Activated gamma-delta T cell treated with anti-CD3 and anti-CD28 coated beads, Interleukin-2, amount 50 U/mL, for 16 hours (primary cell): ENCODE results near the gene GPR179.

Experiments
- DNase-seq: peaks from one replicate; pipeline ENCODE4 v3.0.0-alpha.2; 2020; ENCODE audit warnings: low read depth

Gene GPR179

GRCh38 chr17:38342886-38343607, 709 bp downstream of the GPR179 start:
- no peak for DNase-seq

GRCh38 chr17:38341035-38341721, 2.6 kb downstream of the GPR179 start:
- DNase-seq, result no peak

GRCh38 chr17:38339891-38340290, 3.9 kb downstream of the GPR179 start:
- no peak for DNase-seq

- DNase-seq, result no peak
Observed at GRCh38 chr17:38338535-38338934, 5.2 kb downstream of the GPR179 start.

GRCh38 chr17:38338053-38338452, 5.7 kb downstream of the GPR179 start:
- DNase-seq, result no peak

GRCh38 chr17:38336838-38337237, 6.9 kb downstream of the GPR179 start:
- DNase-seq, result no peak

- DNase-seq, result no peak
Observed at GRCh38 chr17:38334480-38335364, 9.0 kb downstream of the GPR179 start.

GRCh38 chr17:38333635-38334295, 10.0 kb downstream of the GPR179 start:
- DNase-seq, result no peak

GRCh38 chr17:38332735-38333134, 11.0 kb downstream of the GPR179 start:
- DNase-seq, result no peak

GRCh38 chr17:38330941-38331411, 12.8 kb downstream of the GPR179 start:
- DNase-seq, result no peak

- no peak for DNase-seq
Observed at GRCh38 chr17:38329808-38330730, 13.7 kb downstream of the GPR179 start.

GRCh38 chr17:38329284-38329683, 14.5 kb downstream of the GPR179 start:
- no peak for DNase-seq

- DNase-seq, result no peak
Observed at GRCh38 chr17:38328620-38329019, 15.1 kb downstream of the GPR179 start.

- no peak for DNase-seq
Observed at GRCh38 chr17:38327936-38328335, 15.8 kb downstream of the GPR179 start.

GRCh38 chr17:38326996-38327792, 16.6 kb downstream of the GPR179 start:
- no peak for DNase-seq

- no peak for DNase-seq
Observed at GRCh38 chr17:38325221-38325851, 18.4 kb downstream of the GPR179 start.

GRCh38 chr17:38324772-38325171, 19.0 kb downstream of the GPR179 start:
- no peak for DNase-seq

GRCh38 chr17:38324141-38324697, 19.5 kb downstream of the GPR179 start:
- no peak for DNase-seq

- no peak for DNase-seq
Observed at GRCh38 chr17:38322897-38323296, 20.9 kb downstream of the GPR179 start.
